GM12864 (cell line): Measurements from ENCODE around the gene HADHA.

Source experiments
- DNase-seq: peaks from one replicate; pipeline ENCODE4 v3.0.0-alpha.2; 2011; ENCODE audit warnings: low read depth
- H3K4me3 ChIP-seq: 2 replicates; pipeline ENCODE4 v1.5.1; 2011; ENCODE audit warnings: mild to moderate bottlenecking, low read depth, low read length, control low read depth
- TF ChIP-seq, protein P1 (sequence below): IDR thresholded peaks from 2 replicates; pipeline ENCODE4 v1.5.1; 2011; ENCODE audit warnings: low read depth, mild to moderate bottlenecking, moderate library complexity, low read length, control low read depth, inconsistent platforms; ENCODE audit errors: missing control alignments

HADHA gene

DNA sequence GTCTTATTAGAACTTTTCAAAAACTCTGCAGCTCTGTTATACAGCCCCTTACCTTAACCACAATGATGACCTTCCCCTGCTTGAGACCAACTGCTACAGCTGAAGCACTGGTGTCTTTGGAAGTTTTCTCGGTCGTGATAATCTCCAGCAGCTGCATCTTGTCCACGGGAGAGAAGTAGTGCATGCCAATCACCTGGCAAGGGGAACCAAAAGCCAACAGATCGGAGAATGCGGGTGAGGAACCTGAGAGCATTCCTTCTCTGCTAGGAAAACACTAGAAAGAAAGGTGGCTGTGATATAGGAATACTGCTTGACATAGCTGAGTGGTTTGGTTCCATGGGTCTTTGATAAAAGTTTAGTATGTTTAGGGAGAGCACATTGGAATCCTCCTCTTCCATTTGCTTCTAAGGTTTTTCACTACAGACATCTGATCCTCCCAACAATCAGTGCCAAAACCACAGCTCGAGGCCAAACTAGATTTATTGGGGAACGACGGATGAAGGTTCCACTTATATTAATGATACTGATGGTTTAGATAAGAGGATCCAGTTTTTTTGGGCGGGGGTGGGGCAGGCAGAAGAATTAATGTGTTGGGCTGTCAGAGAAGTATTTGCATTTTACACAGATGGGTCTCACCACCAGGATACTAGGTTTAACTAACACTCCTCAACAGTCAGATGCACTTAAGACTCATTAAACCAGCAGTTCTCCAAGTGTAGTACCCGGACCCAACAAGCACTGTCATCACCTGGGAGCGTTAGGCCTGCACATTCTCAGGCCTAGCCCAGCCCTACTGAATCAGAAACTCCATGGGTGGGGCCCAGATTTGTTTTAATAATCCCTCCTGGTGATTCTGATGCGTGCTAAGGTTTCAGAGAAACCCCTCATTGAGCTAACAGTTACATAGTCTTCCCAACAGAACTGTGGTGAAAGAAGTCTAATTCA, 49.1 kb downstream of the HADHA start:
- DNase-seq = no peak
- TF ChIP-seq, protein P1, sequence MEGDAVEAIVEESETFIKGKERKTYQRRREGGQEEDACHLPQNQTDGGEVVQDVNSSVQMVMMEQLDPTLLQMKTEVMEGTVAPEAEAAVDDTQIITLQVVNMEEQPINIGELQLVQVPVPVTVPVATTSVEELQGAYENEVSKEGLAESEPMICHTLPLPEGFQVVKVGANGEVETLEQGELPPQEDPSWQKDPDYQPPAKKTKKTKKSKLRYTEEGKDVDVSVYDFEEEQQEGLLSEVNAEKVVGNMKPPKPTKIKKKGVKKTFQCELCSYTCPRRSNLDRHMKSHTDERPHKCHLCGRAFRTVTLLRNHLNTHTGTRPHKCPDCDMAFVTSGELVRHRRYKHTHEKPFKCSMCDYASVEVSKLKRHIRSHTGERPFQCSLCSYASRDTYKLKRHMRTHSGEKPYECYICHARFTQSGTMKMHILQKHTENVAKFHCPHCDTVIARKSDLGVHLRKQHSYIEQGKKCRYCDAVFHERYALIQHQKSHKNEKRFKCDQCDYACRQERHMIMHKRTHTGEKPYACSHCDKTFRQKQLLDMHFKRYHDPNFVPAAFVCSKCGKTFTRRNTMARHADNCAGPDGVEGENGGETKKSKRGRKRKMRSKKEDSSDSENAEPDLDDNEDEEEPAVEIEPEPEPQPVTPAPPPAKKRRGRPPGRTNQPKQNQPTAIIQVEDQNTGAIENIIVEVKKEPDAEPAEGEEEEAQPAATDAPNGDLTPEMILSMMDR = no peak
- H3K4me3 ChIP-seq = no peak overlapping the region

DNA sequence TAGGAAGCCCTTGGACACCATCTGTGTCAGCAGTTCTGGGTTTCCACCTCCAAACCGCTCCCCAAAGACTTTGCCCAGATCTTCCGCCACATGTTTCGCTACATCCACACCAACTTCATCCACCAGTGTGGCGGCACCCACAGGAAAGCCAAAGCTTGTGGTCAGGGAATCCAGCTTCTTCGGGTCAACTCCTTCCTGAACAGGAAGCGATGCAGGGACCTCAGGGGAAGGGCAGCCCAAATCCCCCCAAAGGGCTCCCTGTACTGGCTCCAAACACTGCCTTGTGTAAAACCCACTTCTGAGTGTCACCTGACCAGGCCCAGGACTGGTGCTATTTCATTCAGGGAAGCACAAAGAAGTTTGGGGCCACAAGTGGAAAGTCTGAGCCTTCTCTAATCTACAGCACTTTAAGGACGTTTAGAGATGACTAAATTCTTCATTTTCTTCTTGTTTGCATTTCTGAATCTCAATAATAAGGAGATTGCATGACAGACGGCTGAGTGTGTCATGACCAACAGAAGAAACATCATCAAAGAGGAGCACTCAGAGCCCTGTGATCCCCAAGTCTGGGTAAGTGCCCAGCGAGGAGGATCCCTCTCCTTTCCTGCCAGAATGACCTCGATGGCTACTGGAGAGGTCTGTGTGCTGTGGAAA, 50.7 kb downstream of the HADHA start:
- H3K4me3 ChIP-seq = no peak overlapping the region
- TF ChIP-seq, protein P1 = no peak
- DNase-seq = no peak

DNA sequence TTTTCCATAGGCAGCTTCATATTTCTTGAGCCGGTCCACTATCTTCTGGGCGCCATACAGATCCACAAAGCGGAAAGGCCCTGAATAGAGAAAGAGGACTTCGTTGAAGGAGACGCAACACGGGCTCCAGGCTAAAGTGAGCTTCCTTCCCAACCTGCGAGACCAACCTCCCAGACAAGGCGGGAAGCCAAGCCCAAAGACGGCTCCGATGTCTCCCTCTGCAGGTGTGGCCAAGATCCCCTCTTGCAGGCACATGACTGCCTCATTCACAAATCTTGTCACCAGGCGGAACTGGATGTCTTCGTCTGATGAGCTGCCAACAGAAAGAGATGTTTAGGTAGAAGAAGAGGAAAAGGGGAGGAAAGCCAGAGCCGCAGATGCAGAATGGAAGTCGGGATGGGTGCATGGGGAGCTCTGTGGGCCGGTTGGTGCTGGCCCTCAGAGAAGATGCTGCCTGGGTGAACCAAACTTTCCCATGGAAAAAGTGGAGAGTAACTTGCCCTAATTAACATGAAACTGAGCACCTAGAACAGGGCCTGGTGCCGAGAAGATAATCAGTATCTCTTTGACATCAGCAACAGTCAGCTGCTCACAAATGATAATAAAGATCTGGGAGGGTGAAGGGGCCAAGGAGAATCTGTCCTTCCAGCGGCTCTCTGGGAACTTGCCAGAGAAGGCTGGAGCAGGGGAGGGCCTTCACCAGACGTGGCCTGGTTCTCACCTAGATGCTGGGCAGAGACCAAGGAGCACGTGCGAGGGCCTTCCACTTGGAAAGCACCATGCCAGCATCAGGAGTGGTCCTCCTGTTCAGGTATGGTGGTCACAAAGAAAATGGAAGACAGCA, 52.9 kb downstream of the HADHA start:
- no peak for DNase-seq
- no peak overlapping the region for H3K4me3 ChIP-seq
- TF ChIP-seq, protein P1 = no peak

DNA sequence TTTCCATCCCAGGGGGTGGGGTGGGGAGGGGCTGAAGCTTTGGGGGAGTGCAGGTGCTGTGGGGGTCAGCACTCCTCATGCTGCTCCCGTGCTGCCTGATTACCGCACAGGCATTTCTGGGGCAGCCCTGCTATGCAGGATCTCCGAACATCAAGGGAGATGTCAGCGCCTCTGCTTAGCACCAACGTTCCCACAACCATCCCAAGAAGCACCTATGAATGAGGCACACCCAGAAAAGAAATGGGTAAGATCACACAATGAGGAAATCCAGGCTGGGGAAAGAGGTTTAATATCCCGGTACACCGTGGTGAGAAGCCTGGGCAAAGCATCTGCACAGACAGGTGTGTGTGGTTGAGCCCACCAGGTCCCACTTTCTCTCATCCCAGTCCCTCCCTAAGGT, 54.1 kb downstream of the HADHA start:
- TF ChIP-seq, protein P1 = no peak
- H3K4me3 ChIP-seq = no peak overlapping the region
- no peak for DNase-seq

DNA sequence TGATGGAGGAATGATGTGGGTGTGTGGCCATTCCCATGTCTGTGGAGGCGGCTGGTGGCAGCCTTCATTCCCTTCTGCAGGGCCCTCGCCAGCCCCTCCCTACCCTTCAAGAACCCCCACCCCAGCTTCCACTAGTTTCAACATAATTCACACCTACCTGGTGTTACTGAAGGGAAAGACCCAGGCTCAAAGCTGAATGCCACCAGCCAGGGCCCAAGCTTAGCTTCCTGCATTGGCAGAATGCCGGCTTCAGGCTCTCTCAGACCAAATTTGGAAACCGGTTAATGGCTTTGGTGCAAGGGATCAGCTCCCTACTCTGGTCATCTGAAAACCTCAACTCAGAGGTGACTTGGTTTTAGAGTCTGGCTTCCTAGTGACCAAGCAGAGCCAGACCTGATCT, 54.7 kb downstream of the HADHA start:
- no peak for DNase-seq
- H3K4me3 ChIP-seq = no peak overlapping the region
- TF ChIP-seq, protein P1 = no peak

DNA sequence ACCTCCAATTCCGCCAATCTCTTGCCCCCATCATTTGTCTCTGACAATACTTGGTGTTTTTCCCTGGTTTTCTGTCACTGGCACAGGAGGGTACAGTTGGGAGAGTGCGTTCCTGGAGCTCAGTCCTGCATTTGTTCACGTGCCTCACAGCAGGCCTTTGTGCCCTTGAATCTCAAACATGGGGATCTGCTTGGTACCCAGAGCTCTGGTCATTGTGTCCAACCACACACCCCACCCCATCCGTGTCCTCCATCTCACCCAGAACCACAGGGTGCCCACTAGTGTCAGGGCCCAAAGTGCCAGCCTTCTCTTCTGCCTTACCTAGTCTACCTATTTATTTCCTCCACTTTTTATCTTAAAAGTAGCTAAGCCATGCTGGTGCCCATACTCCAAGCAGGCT, 55.3 kb downstream of the HADHA start:
- no peak overlapping the region for H3K4me3 ChIP-seq
- no peak for DNase-seq
- TF ChIP-seq, protein P1 = no peak
